ENCODE results near the gene TAF6L.

- TF ChIP-seq ATF2 (IDR thresholded peaks at IDR 0.05; ENCODE audit: low read length) (no peak), MAFK (IDR thresholded peaks at IDR 0.05; ENCODE audit: low read depth, low read length) (no peak), GABPA (IDR thresholded peaks at IDR 0.05; ENCODE audit: borderline replicate concordance, insufficient read depth, low read length) (peak; percentile 81)
Observed at GRCh38 chr11:62753736-62754603, 17.2 kb upstream of the TAF6L start, which contains the start of gene ZBTB3.

All from H1 (cell line).